ENCODE data around the gene KRTAP5-3.

GRCh38 chr11:1641096-1641495, 32.8 kb upstream of the KRTAP5-3 start:
- TF ChIP-seq EZH2phosphoT487 (IDR thresholded peaks at IDR 0.05; ENCODE audit: insufficient read depth, low read depth) (no peak), EZH2 (IDR thresholded peaks at IDR 0.05; ENCODE audit: insufficient read depth, poor library complexity, severe bottlenecking) (no peak)
